Non-pigmented ciliary epithelial cell (primary cell): ENCODE measurements around the gene APBB1.

Source experiments
- DNase-seq: peaks from one replicate; pipeline ENCODE4 v3.0.0-alpha.2; 2010; ENCODE audit warnings: low read depth

APBB1 gene

DNA sequence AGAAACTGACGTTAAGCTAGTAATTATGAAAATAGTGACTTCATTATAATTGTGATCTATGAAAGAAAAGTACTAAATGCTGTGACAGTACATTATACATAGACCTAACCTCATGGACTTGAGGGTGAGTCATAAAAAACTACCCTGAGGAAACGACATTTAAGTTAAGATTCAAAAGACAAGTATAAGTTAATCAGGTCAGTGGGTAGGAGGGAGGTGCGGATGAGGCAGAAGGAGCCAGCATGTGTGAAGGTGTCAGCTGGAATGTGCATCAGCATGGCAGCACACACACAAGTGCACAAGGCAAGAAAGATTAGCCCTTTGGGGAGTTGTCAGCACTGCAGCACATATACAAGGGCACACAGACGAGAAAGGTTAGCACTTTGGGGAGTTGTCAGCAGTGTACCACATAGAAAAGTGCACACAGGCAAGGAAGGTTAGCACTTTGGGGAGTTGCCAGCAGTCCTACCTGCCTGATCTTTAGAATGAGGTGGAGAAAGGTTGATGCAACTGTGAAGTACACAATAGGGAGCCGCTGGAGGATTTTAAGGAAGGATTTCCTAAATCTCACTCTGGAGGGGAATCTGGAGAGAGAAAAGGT lies 67.0 kb downstream of the APBB1 start:
- no peak for DNase-seq

DNA sequence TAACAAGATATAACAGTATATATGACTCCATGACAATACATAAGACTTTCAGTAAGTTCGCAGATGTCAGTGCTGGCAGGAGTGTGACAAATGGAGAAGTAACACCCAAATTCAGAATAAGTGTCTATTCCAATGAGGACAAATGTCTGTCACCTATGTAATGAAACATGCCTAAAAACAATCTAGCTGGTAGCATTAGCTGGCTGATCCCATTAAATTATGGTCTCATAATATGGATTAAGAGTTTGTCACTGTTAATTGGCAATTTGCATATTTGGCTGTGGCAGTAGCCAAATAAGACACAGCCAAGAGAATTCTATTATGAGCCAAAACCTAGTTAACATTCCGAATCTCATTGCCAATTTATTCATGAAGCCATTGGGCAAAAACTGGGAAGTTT lies 68.4 kb downstream of the APBB1 start:
- no peak for DNase-seq

DNA sequence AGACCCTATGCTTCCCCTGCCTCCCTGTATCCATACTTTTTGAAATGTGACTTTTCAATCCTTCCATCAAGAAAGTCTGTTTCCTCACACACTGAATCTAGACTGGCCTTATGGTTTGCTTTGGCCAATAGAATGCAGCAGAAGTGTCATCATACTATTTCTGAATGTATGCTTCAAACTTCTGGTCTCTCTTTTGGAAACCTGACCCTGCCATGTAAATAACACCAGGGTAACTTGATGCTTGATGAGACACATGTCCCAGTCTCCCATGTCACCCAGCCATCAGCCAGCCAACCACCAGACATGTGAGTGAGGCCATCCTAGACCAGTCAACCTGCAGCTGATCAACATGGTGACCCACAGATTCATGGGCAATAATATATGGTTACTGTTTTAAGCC lies 68.9 kb downstream of the APBB1 start:
- DNase-seq: no peak

DNA sequence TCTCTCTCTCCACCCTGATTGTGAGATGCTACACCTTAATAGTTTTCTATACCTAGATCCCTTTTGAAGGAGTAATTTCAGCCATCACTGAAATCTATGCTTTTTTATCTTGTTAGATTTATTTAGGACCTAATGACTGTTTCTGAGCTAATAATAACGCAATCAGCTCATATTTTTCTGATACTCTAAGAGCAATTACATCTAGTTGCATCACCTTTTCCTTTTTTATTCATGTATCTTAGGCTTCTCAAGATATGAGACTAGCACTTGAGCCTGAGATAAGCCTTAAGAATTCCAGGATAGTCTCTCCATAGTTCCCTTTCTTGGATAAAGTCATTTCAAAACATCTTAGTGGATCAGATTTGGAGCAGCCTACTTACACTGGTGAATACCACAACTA lies 73.5 kb downstream of the APBB1 start:
- DNase-seq: no peak
